GM20000 (cell line): ENCODE data around the gene PPP2R5A.
A peak's percentile ranks its signal among the peaks of the same experiment; 100 is the strongest.

Experiments
- DNase-seq: peaks from one replicate; pipeline ENCODE4 v3.0.0; 2012; ENCODE audit warnings: low spot score
- TF ChIP-seq, protein P1 (sequence below): IDR thresholded peaks from 2 replicates; pipeline ENCODE4 v1.5.1; 2012; ENCODE audit warnings: mild to moderate bottlenecking, control low read depth; ENCODE audit errors: extremely low read depth, missing control alignments

Gene PPP2R5A

DNA sequence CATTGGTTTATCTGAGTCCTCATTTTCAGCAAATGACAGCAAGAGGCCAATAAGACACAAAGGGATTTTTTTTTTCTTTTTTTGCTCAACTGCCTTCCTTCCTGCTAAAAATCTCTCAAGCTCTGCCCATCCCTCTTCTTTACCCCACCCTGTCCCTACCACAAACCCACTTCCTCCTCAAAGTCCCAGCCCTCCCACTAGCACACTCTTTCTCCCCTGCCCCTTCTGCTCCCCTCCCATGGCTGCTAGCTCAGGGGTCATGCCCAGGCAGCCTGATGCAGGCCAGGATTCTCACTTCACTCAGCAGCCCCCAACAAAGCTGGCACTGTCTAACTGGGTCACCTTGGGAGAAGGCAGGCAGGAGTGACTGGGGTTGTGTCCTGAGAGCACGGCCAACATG, 28.8 kb upstream of the PPP2R5A start:
- TF ChIP-seq, protein P1, sequence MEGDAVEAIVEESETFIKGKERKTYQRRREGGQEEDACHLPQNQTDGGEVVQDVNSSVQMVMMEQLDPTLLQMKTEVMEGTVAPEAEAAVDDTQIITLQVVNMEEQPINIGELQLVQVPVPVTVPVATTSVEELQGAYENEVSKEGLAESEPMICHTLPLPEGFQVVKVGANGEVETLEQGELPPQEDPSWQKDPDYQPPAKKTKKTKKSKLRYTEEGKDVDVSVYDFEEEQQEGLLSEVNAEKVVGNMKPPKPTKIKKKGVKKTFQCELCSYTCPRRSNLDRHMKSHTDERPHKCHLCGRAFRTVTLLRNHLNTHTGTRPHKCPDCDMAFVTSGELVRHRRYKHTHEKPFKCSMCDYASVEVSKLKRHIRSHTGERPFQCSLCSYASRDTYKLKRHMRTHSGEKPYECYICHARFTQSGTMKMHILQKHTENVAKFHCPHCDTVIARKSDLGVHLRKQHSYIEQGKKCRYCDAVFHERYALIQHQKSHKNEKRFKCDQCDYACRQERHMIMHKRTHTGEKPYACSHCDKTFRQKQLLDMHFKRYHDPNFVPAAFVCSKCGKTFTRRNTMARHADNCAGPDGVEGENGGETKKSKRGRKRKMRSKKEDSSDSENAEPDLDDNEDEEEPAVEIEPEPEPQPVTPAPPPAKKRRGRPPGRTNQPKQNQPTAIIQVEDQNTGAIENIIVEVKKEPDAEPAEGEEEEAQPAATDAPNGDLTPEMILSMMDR, result no peak
- peak; percentile 21 for DNase-seq

DNA sequence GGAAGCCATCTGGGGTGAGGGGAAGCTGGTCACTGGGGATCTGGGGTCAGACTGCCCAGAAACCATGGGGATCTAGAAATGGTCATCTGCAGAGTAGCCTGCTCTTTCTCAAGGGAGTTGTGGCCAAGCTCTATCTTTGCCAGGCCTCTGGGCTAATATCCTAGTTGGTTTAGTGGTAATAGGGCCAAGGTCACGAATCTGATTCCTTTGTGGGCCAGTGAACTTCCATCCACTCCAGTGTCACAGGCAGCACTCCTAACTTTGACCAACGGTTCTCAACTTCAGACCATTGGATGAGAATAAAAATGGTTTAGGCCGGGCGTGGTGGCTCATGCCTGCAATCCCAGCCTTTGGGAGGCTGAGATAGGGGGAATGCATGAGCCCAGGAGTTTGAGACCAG, 28.1 kb upstream of the PPP2R5A start:
- TF ChIP-seq, protein P1, result no peak

DNA sequence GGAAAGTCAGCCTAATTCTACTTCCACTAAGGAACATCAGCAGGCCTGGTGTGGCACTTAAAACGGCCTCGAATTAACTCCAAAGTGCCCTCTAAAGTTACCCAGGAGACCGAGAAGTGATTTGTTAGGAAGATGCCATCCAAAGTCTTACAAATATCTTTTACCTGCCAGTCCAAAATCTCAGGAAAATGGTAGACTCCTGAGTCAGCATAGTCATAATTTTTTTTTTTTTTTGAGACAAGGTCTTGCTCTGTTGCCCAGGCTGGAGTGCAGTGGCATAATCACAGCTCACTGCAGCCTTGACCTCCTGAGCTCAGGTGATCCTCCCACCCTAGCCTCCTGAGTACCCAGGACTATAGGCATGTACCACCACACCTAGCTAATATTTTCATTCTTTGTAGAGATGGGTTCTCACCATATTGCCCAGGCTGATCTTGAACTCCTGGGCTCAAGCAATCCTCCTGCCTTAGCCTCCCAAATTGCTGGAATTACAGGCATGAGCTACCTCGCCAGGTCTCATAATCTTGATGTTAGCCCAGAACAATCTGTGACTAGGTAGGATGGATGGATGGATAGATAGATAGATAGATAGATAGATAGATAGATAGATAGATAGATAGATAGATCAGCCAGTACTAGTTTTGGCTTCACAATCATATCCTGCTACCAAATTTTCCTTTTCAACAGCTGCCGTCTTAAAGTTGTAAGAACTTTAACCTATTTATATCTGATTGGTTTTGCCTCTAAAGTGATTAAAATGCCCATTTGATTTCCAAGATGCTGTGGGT, 25.3 kb upstream of the PPP2R5A start:
- TF ChIP-seq, protein P1, result no peak
- DNase-seq, result no peak

More for the DNA sequence above, 28.1 kb upstream of the PPP2R5A start:
- DNase-seq, result no peak

DNA sequence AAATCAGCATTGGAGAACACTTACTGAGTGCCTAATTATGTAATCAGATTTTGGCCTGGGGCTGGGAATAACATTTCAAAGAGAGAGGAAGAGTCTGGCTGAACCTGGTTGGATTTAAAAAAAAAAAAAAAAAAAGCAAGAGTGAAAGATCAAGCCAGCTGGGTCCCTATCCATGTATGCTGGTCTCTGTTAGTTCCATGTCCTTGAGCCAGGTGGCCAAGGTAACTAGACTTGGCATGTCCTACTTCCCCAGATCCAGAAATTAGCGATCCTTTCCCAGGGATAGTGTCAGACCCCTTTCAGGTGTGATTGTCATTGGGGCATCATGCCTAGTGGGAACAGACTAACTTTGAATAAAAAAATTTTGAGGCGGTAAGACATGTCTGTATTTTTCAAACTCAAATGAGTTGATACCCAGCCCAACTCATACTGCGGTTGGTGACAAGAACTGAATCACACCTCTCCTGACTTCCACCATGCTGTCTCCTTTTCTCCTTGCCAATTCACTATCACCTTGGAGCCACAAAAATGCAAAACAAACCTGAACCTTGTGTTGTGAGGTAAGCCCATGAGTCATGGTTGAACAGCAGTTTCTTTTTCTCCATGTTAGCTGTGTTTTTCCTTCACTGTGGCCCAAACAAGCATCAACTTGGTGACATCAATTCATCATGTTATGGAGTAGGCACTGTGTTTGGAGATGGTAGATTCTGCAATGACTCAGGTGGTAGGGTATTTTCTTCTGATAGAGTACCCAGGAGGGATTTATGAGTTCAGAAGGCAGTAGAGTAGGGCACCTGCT, 24.5 kb upstream of the PPP2R5A start:
- DNase-seq, result no peak
- TF ChIP-seq, protein P1, result no peak

DNA sequence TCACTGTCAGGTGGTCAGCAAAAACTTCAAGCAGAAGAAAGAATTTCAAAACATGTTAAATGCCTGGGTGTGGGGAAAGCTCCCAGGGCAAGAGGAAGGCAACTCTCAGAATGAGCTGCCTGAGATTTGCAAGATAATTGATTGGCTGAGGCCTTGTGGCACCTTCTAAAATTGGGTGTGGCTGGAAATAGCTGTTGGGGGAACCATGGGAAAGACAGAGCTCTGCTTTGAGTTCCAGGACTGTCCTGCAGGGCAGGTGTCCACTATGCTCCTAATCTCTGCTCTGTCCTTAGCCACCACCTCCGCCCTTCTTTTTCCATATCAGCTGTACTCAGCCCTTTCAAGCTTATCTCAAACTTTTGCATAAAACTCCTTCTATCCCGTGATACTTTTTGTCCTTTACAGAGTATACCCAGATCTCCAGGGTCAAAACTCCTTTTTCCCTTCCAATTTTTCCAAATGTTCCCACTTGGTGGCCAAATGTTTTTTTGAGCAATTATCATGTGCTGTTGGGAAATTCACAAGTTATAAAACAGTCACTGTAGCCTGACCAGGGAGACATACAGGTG, 23.8 kb upstream of the PPP2R5A start:
- DNase-seq, result no peak
- TF ChIP-seq, protein P1, result no peak

DNA sequence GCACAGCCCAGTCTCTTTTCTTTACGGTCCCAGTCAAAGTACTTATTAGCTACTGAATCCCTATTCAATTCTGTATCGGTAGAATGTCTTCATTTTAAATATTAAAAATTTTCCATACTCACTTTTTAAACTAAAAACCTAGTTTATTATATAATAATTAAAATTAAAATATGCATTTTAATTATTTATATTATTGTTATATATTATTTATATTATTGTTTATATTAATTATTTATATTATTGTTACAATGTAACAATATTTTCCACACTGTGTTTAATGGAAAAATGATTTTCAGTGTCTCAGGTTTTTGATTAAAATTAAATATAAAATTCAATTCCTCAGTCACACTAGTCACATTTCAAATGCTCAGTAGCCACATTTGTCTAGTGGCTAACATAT, 18.2 kb upstream of the PPP2R5A start:
- no peak for DNase-seq
- TF ChIP-seq, protein P1, result no peak

DNA sequence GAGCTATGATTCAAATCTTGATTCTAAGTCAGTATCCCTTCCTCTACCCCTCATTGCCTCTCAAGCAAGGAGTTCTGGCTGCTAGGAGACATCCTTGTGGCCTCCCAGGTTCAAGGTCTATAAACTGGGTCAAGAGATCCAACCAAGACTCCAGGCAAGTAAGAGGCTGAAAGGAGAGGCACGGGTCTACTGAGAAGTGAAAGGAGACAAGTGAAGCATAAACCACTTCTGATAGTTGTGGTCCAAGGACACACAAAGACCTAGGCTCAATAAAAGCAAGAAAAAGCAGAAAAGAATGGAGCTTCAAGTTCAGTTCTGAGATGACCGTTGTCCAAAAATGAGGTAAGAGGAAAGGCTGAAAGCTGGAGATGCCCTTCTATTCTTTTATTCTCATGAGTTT, 17.8 kb upstream of the PPP2R5A start:
- DNase-seq, result no peak
- TF ChIP-seq, protein P1, result no peak
